HepG2 (cell line): ENCODE data around the gene SP9. TPM values are rescaled to one million over a fixed set of nuclear protein-coding genes. Genes with fewer than 3 reads are reported as not detected.

Experiments used
- AGO2 ChIP-seq: fragments of 200-400 bp; formaldehyde crosslinking; optimal IDR thresholded peaks from 2 replicates; pipeline ENCODE3; 2017; ENCODE audit warnings: mild to moderate bottlenecking, low read depth, low read length, moderate library complexity
- E2F1 ChIP-seq: sonication (generic); formaldehyde crosslinking; IDR thresholded peaks from 2 replicates; pipeline ENCODE4 v1.5.0; 2020; ENCODE audit warnings: missing genetic modification reagents
- NFIC ChIP-seq: IDR thresholded peaks from 2 replicates; pipeline ENCODE4 v1.6.1; 2012; ENCODE audit warnings: mild to moderate bottlenecking, low read length, inconsistent platforms
- NONO ChIP-seq, 2 experiments: fragments of 450-650 bp in 1 of 2; sonication (generic) in 1 of 2; formaldehyde crosslinking in 1 of 2; IDR thresholded peaks in 1 of 2; conservative IDR thresholded peaks in 1 of 2; 2 replicates each; pipeline versions ENCODE4 v1.6.1 to v1.8.0; 2017 to 2022; ENCODE audit warnings: mild to moderate bottlenecking in 1 of 2, missing genetic modification reagents in 1 of 2, moderate library complexity in 1 of 2
- SAFB2 ChIP-seq: sonication (generic); formaldehyde crosslinking; IDR thresholded peaks from 2 replicates; pipeline ENCODE4 v1.5.1; 2020; ENCODE audit warnings: missing genetic modification reagents, low read depth, mild to moderate bottlenecking, borderline replicate concordance
- SETDB1 ChIP-seq: sonication (generic); formaldehyde crosslinking; IDR thresholded peaks from 2 replicates; pipeline ENCODE4 v1.5.1; 2020; ENCODE audit warnings: missing genetic modification reagents, mild to moderate bottlenecking, borderline replicate concordance
- ZBTB10 ChIP-seq: sonication (generic); formaldehyde crosslinking; IDR thresholded peaks from 2 replicates; pipeline ENCODE4 v1.4.0; 2020; ENCODE audit warnings: missing genetic modification reagents, borderline replicate concordance
- ZFP91 ChIP-seq: sonication (generic); formaldehyde crosslinking; IDR thresholded peaks from 2 replicates; pipeline ENCODE4 v1.9.0; 2022; ENCODE audit warnings: missing genetic modification reagents, mild to moderate bottlenecking, borderline replicate concordance
- ZNF318 ChIP-seq: sonication (generic); formaldehyde crosslinking; IDR thresholded peaks from 2 replicates; pipeline ENCODE4 v1.4.0; 2020; ENCODE audit warnings: mild to moderate bottlenecking, missing genetic modification reagents
- ZNF704 ChIP-seq: sonication (generic); formaldehyde crosslinking; IDR thresholded peaks from 2 replicates; pipeline ENCODE4 v1.8.1; 2023; ENCODE audit warnings: mild to moderate bottlenecking, inconsistent platforms, moderate library complexity, missing genetic modification reagents, borderline replicate concordance
- ZSCAN12 ChIP-seq: sonication (generic); formaldehyde crosslinking; IDR thresholded peaks from 2 replicates; pipeline ENCODE4 v1.9.0; 2021; ENCODE audit warnings: mild to moderate bottlenecking, missing genetic modification reagents
- polyA plus RNA-seq, 8 experiments: library from polyadenylated mRNA; depleted of rRNA in 3 of 8; stranded (reverse) in 7 of 8; unstranded in 1 of 8; fragments of >200 nt; fragmentation: Illumina TruSeq in 4 of 8; extraction: Trizol in 4 of 8; gene quantifications; 2 replicates each; pipeline versions ENCODE4 v1.2.1 to v1.2.3, GENCODE V29; 2011 to 2016; ENCODE audit warnings: low read depth in 4 of 8, missing spikeins in 1 of 8, mixed read lengths in 1 of 8; ENCODE audit not compliant: insufficient read depth in 1 of 8
- total RNA-seq, 5 experiments: library from RNA; depleted of rRNA; stranded (reverse); fragments of >200 nt; fragmentation: Illumina TruSeq; extraction: Trizol; gene quantifications; 2 replicates each; pipeline ENCODE4 v1.2.3, GENCODE V29; 2016; ENCODE audit warnings: low read depth in 1 of 5

Gene SP9
- total and polyA plus RNA-seq, 2 of the 13 experiments (the other 11 are each of a cell fraction or from before 2014, with no cell fraction given), result not detected

GRCh38 chr2:174343623-174344455, 9.1 kb downstream of the SP9 start (continued):
- TF ChIP-seq E2F1 (CRISPR knock-in tag), result no peak
- TF ChIP-seq NFIC, result no peak
- peak; percentile 37 for TF ChIP-seq AGO2
- TF ChIP-seq SAFB2, result no peak
- TF ChIP-seq SETDB1 (CRISPR knock-in tag), result no peak
- TF ChIP-seq ZNF704, result 0 out of 2 replicates have a peak, but pooled peaks have one; percentile 25
- TF ChIP-seq NONO (IDR thresholded peaks at IDR 0.05), result no peak
- TF ChIP-seq NONO (CRISPR knock-in tag; conservative IDR thresholded peaks at IDR 0.05), result no peak
- TF ChIP-seq ZFP91 (CRISPR knock-in tag), result peak; percentile 22; the same call in 1 of the 2 replicates
- TF ChIP-seq ZNF318 (CRISPR knock-in tag), result no peak
- no peak for TF ChIP-seq ZSCAN12 (CRISPR knock-in tag)
- no peak for TF ChIP-seq ZBTB10
